H7 (cell line): ENCODE measurements around the gene UBAC2. TPM values are rescaled to one million over a fixed set of nuclear protein-coding genes. Genes with fewer than 3 reads are reported as not detected.

Source experiments
- DNase-seq: peaks from one replicate; pipeline ENCODE4 v3.0.0; 2012
- H3K27me3 ChIP-seq: 2 replicates; pipeline ENCODE4 v1.6.0; 2011; ENCODE audit warnings: mild to moderate bottlenecking, low read length; ENCODE audit not compliant: control insufficient read depth, insufficient read depth
- H3K36me3 ChIP-seq: replicated peaks from 2 replicates; pipeline ENCODE4 v1.5.1; 2011; ENCODE audit warnings: low read length; ENCODE audit not compliant: control insufficient read depth, insufficient read depth
- H3K4me3 ChIP-seq: 2 replicates; pipeline ENCODE4 v1.5.1; 2011; ENCODE audit warnings: low read depth, mild to moderate bottlenecking, control low read depth, low read length, moderate library complexity; ENCODE audit not compliant: insufficient read depth
- total RNA-seq: library from RNA; depleted of rRNA; stranded (reverse); fragments of >200 nt; shearing (Covaris generic); gene quantifications from 2 replicates; pipeline ENCODE4 v1.2.3, GENCODE V29; 2014

The UBAC2 gene
- total RNA-seq, 1 experiment from 2014 or later: 56.9 TPM

DNA sequence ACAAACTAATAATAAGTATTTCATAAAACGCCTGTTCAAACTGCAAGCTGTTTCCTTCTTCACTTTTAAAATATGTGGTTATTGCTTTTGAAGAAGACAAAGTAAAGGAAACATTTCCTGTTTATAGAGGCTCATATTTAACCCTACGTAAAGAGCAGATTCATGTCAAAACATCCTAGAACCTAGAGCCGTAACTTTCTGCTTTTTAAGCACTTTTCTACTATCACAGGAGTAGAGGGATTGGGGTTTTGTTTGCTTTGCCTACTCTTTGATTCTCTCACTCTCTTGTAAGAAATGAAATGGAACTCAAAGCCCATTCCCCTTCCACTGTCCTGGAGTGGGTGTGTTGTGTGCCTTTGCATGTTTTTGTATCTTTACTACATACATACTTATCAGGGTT lies 160.5 kb downstream of the UBAC2 start:
- H3K36me3 ChIP-seq: peaks cover 1% of the 10 kb centered on the region
- no peak overlapping the region for H3K4me3 ChIP-seq
- H3K27me3 ChIP-seq: no peaks in the 10 kb centered on the region
- no peak for DNase-seq

GRCh38 chr13:99362362-99362761 lies 161.7 kb downstream of the UBAC2 start:
- Histone ChIP-seq H3K27me3 (no peaks in the 10 kb centered on the region), H3K4me3 (no peak overlapping the region), H3K36me3 (peaks cover 1% of the 10 kb centered on the region)
- DNase-seq: no peak

- H3K27me3 ChIP-seq: no peaks in the 10 kb centered on the region
- H3K4me3 ChIP-seq: no peak overlapping the region
- no peak for DNase-seq
- H3K36me3 ChIP-seq: peaks cover 1% of the 10 kb centered on the region
Measured at GRCh38 chr13:99363391-99363790, 162.7 kb downstream of the UBAC2 start.

DNA sequence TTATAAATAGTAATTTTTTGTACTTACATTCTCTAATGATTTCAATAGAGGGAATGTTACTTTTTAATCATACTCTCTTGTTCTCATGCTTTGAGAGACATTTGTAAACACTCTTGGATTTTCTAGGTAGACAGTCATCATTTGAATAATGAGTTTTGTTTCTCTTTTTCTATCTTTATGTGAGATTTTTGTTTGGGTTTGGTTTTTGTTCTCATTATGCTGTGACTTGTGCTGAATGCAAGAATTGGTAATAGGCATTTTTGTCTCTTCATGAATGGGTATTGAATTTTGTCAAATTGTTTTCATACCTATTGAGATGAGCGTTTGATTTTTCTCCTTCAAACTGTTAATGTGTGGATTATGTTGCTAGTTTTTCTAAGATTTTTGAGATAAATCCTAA lies 163.3 kb downstream of the UBAC2 start:
- H3K27me3 ChIP-seq: no peaks in the 10 kb centered on the region
- H3K36me3 ChIP-seq: peaks cover 1% of the 10 kb centered on the region
- no peak for DNase-seq
- no peak overlapping the region for H3K4me3 ChIP-seq

DNA sequence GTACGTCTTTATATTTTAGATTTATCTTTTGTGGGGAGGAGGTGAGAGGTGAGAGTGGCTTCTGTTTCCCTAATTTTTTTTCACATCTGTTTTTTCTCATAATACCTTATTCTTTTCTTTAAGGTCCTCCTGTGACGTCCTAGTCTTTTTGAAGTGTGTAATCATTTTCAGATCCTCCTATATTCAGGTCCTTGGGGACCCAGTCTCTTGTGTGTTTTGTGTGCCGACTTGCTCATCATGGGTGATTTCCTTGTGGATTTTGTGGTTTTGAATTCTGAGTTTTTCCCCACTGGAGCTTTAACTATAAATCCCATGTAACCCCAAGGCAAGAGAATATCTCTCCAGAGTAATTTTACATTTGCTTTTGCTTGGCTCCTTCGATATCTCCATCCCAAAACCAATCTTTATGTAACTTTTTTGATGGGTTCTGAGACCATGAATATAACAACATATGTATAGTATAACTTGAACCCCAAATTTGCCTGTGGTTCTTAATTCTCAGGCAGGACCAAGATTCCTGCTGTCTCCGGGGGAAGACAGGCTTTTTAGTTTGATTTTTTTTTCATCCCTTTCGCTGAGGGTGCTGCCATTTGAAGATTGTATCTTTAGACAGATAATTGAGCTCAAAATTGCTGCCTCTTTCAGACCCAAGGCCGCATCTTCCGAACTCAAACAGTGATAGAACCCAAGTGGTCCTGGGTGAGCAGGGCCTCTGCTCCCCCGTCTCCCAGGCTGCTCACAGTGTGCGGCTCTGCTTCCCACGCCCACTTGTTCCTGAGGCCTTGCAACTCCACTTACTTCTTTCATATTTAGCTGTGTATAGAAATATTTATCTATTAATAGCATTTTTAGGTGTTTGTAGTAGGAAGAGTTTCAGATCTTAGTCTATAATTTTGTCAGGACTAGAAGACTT lies 165.7 kb downstream of the UBAC2 start:
- no peaks in the 10 kb centered on the region for H3K27me3 ChIP-seq
- no peak for DNase-seq
- no peak overlapping the region for H3K4me3 ChIP-seq
- no peaks in the 10 kb centered on the region; the same call in 1 of the 2 replicates for H3K36me3 ChIP-seq

DNA sequence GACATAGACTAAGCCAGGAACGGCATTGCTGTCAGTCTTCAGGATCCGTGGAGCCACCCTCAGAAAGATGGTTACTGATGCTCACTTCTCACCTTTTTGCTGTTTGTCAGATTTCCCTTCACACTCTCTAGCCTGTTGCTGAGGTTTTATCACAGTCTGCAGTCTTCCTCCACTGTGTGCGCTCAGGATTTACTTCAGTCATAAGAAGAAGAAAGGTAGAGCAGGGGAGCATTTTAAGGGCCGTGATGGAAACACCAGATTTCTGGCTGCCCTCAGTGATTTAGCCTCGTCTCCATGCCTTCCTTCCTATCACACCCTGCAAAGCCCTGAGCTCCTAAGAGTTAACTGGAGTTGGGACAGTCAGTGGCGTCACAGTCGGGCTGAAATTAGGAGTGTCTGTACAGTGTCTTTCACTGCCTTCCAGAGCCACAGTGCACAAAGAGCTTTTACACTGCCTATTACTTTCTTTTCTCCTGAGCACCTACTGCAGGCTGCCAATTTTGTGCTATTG lies 166.5 kb downstream of the UBAC2 start:
- H3K36me3 ChIP-seq: no peaks in the 10 kb centered on the region; the same call in 1 of the 2 replicates
- H3K4me3 ChIP-seq: no peak overlapping the region
- DNase-seq: no peak

GRCh38 chr13:99367663-99368448 lies 167.2 kb downstream of the UBAC2 start:
- Histone ChIP-seq H3K36me3 (no peaks in the 10 kb centered on the region; the same call in 1 of the 2 replicates), H3K27me3 (no peaks in the 10 kb centered on the region), H3K4me3 (no peak overlapping the region)
- DNase-seq: peak; percentile 71

More for the DNA sequence above, 166.5 kb downstream of the UBAC2 start:
- no peaks in the 10 kb centered on the region for H3K27me3 ChIP-seq

DNA sequence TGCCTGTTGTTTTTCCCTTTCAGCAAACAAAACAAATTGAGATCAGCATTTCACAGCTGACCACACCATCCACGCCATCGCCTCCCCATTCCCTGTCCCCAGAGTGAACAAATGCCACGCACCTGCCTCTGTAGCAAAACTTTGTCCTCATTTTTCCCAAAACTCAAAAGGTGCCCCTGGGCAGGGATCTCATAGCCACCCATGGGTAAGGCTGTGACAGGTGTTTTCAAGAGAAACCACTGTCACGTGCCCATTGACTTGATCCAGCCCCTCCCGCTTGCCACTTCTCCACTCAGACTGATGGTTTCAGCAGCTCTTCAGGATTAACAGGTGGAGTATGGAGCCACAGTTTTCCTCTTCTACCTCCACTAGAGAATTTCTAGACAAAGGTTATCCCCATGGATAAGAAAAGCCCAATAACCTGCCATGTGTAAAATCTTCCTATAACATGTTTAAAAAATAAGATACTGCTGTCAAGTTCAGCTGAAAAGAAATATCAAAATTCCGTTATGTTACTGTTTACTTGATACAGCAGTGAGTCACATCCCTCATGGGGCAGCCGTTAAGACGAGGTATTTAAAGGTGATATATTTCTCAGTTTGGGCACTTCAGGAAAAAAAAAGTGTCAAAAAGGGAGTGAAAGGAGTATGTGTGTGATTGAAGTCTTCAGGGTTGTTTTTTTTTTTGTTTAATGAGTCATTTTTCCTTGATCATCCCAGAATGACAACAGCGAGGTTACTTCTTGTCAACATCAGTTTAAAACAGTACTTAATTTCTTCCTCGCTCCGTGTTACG lies 170.0 kb downstream of the UBAC2 start:
- H3K4me3 ChIP-seq: no peak overlapping the region
- no peaks in the 10 kb centered on the region for H3K27me3 ChIP-seq
- H3K36me3 ChIP-seq: no peaks in the 10 kb centered on the region; the same call in 1 of the 2 replicates
- no peak for DNase-seq

- DNase-seq: no peak
- no peaks in the 10 kb centered on the region; the same call in 1 of the 2 replicates for H3K36me3 ChIP-seq
- H3K27me3 ChIP-seq: no peaks in the 10 kb centered on the region
- H3K4me3 ChIP-seq: no peak overlapping the region
Measured at GRCh38 chr13:99371956-99372355, 171.3 kb downstream of the UBAC2 start.

- no peak for DNase-seq
- no peak overlapping the region for H3K4me3 ChIP-seq
- no peaks in the 10 kb centered on the region for H3K27me3 ChIP-seq
- no peaks in the 10 kb centered on the region; the same call in 1 of the 2 replicates for H3K36me3 ChIP-seq
Measured at GRCh38 chr13:99373436-99373835, 172.8 kb downstream of the UBAC2 start.

- DNase-seq: no peak
- Histone ChIP-seq H3K27me3 (no peaks in the 10 kb centered on the region), H3K36me3 (no peaks in the 10 kb centered on the region; the same call in 1 of the 2 replicates), H3K4me3 (no peak overlapping the region)
Measured at GRCh38 chr13:99374169-99374991, 173.7 kb downstream of the UBAC2 start.

DNA sequence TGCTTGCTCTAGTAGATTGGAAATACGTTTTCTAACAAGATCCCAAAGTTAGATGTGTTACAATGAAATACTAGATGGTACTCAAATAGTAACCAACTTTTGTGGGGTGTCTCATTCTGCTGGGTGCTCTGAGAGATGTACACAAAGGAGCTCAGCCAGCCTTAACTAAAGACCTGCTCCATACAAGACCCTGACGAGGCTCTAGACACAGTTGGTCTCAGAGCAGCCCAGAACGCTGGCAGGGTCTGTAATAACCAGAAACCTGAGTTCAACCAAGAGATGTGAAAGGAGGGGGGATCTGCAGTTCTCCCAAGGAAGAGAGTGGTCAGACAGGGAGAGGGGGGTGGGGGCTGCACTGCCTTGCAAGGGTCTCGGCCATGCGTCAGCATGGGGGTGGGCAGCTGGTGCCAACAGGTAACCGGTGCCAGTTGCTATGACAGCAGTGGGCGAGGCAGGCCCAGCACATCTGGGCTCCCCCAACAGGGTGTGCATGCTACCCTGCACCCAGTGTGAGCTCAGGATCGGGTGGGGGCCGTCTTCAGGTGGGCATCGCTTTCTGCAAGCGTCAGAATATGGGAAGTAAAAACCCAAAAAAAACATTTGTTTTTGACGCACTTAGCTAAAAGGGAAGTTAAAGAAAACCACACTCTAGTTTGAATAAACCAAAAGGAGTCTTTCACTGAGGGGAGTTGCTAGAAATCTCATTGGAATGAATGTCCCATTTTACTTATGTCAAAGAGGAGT lies 174.5 kb downstream of the UBAC2 start:
- H3K4me3 ChIP-seq: no peak overlapping the region
- no peak for DNase-seq
- H3K36me3 ChIP-seq: no peaks in the 10 kb centered on the region; the same call in 1 of the 2 replicates
- H3K27me3 ChIP-seq: no peaks in the 10 kb centered on the region

- H3K4me3 ChIP-seq: no peak overlapping the region
- no peak for DNase-seq
- H3K27me3 ChIP-seq: no peaks in the 10 kb centered on the region
- H3K36me3 ChIP-seq: peaks cover under 1% of the 10 kb centered on the region; the same call in 1 of the 2 replicates
Measured at GRCh38 chr13:99375738-99376080, 175.1 kb downstream of the UBAC2 start.
